Uterus (tissue), 2 donors: ENCODE data around the gene STUM.

Experiments
- CTCF ChIP-seq, 4 experiments: fragments of 200-600 bp in 2 of 4; fragments of 450-650 bp in 2 of 4; sonication (generic) in 2 of 4; IDR thresholded peaks; one replicate each; pipeline ENCODE4 v1.5.1; 2016 to 2019; ENCODE audit warnings: antibody characterized with exemption in 4 of 4, mild to moderate bottlenecking in 2 of 4, moderate library complexity in 1 of 4
- POLR2A ChIP-seq, 2 donors: fragments of 450-650 bp; IDR thresholded peaks; one replicate each; pipeline ENCODE4 v1.6.1; 2016; ENCODE audit warnings: antibody characterized with exemption in 2 of 2, mild to moderate bottlenecking in 1 of 2, moderate library complexity in 1 of 2

GRCh38 chr1:226571893-226572292 is 23.3 kb downstream of the STUM start:
- TF ChIP-seq CTCF (IDR thresholded peaks at IDR 0.05) (no peak), POLR2A (IDR thresholded peaks at IDR 0.05) (no peak)
